Stimulated activated CD8-positive, alpha-beta memory T cell treated with anti-CD3 and anti-CD28 coated beads, Interleukin-12 subunit alpha, Interleukin-12 subunit beta, amount 100 ng/mL, for 1 hour (primary cell): ENCODE measurements around the gene ATP5F1D.
A peak's percentile ranks its signal among the peaks of the same experiment; 100 is the strongest.
"Not testable (repeated sequence)": the region's sequence is repeated elsewhere in the genome, so short reads cannot be mapped to it uniquely, and the experiment has no call there.

Experiments used
- DNase-seq: peaks from one replicate; pipeline ENCODE4 v3.0.0-alpha.2; 2020; ENCODE audit warnings: low read depth

Gene ATP5F1D

GRCh38 chr19:1241417-1242095, at the start of gene ATP5F1D:
ATP5F1D (plus strand) TSS chr19:1241751; CDS start chr19:1241851, 100 bp downstream.
- peak; percentile 86 for DNase-seq

- no peak for DNase-seq
These were observed 42.0 kb upstream of the ATP5F1D start for GRCh38 chr19:1199531-1199930.

GRCh38 chr19:1200614-1201013, 40.9 kb upstream of the ATP5F1D start:
- not testable (repeated sequence) for DNase-seq

GRCh38 chr19:1205114-1206099, 36.1 kb upstream of the ATP5F1D start, which contains the start of gene STK11:
STK11 (plus strand) TSS chr19:1205778; CDS start chr19:1206914, 1,136 bp downstream.
- DNase-seq = peak; percentile 99

- DNase-seq = no peak
These were observed 35.2 kb upstream of the ATP5F1D start for GRCh38 chr19:1206150-1206863.

GRCh38 chr19:1206864-1207450, 34.6 kb upstream of the ATP5F1D start:
- DNase-seq = no peak

GRCh38 chr19:1208830-1209229, 32.7 kb upstream of the ATP5F1D start:
- not testable (repeated sequence) for DNase-seq

GRCh38 chr19:1210227-1210538, 31.4 kb upstream of the ATP5F1D start:
- DNase-seq = no peak

GRCh38 chr19:1211494-1212234, 29.9 kb upstream of the ATP5F1D start:
- DNase-seq = no peak

- no peak for DNase-seq
These were observed 27.9 kb upstream of the ATP5F1D start for GRCh38 chr19:1213391-1214286.

GRCh38 chr19:1214299-1214861, 27.2 kb upstream of the ATP5F1D start:
- no peak for DNase-seq

GRCh38 chr19:1214862-1215731, 26.5 kb upstream of the ATP5F1D start:
- DNase-seq = no peak

GRCh38 chr19:1216756-1217155, 24.8 kb upstream of the ATP5F1D start:
- no peak for DNase-seq

GRCh38 chr19:1217366-1217765, 24.2 kb upstream of the ATP5F1D start:
- DNase-seq = no peak

GRCh38 chr19:1218751-1219567, 22.6 kb upstream of the ATP5F1D start:
- DNase-seq = no peak

- DNase-seq = no peak
These were observed 21.6 kb upstream of the ATP5F1D start for GRCh38 chr19:1219786-1220476.

- no peak for DNase-seq
These were observed 21.0 kb upstream of the ATP5F1D start for GRCh38 chr19:1220477-1220930.
